ENCODE results near the gene DENND6A. TPM values are rescaled to one million over a fixed set of nuclear protein-coding genes. Genes with fewer than 3 reads are reported as not detected.

The DENND6A gene
- total and polyA plus RNA-seq, 2 of the 13 experiments (the other 11 are each of a cell fraction or from before 2014, with no cell fraction given) = 9.4 to 11.1 TPM

DNA sequence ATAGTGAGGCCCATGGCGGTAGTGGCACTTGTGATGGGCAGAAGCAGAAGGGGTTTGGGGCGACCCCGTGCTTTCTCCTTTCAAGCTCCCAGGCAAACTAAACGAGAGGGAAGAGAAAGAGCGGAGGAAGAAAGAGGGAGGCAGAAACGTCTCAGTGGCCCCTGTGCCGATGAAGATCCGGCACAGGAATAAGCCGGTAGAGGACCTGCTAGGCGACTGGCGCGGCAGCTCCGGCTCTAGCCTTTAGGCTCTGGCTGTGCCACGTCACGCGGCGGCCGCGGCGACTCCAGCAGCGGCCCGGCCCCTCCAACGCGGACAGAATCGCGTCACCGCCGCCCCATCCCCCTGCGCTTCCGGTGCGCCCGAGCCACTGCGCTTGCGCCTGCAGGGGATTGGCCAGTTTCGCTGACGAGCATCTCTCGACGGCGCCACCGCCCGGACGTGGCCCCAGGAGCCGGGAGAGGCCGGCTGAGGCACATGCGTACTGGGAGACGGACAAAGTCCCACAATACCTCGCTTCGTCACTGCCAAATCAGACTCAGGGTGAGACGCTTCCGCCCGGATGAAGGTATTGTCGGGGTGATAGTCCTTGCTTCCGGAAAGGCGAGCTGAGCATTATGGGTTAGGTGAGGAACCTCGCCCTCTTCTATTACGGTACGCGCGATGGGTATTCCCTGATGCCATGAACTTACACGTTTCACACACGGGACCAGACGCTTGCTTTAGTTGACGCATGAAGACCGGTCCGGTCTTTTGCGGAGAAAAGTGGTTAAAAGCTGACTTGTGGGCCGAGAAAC lies 95.6 kb downstream of the DENND6A start, which contains the start of gene ARF4 (continued):
- no peak for TF ChIP-seq ATAD3A (CRISPR knock-in tag; IDR thresholded peaks at IDR 0.05)
- TF ChIP-seq NCOA5 (CRISPR knock-in tag; IDR thresholded peaks at IDR 0.05) = no peak
- TF ChIP-seq, protein P1, sequence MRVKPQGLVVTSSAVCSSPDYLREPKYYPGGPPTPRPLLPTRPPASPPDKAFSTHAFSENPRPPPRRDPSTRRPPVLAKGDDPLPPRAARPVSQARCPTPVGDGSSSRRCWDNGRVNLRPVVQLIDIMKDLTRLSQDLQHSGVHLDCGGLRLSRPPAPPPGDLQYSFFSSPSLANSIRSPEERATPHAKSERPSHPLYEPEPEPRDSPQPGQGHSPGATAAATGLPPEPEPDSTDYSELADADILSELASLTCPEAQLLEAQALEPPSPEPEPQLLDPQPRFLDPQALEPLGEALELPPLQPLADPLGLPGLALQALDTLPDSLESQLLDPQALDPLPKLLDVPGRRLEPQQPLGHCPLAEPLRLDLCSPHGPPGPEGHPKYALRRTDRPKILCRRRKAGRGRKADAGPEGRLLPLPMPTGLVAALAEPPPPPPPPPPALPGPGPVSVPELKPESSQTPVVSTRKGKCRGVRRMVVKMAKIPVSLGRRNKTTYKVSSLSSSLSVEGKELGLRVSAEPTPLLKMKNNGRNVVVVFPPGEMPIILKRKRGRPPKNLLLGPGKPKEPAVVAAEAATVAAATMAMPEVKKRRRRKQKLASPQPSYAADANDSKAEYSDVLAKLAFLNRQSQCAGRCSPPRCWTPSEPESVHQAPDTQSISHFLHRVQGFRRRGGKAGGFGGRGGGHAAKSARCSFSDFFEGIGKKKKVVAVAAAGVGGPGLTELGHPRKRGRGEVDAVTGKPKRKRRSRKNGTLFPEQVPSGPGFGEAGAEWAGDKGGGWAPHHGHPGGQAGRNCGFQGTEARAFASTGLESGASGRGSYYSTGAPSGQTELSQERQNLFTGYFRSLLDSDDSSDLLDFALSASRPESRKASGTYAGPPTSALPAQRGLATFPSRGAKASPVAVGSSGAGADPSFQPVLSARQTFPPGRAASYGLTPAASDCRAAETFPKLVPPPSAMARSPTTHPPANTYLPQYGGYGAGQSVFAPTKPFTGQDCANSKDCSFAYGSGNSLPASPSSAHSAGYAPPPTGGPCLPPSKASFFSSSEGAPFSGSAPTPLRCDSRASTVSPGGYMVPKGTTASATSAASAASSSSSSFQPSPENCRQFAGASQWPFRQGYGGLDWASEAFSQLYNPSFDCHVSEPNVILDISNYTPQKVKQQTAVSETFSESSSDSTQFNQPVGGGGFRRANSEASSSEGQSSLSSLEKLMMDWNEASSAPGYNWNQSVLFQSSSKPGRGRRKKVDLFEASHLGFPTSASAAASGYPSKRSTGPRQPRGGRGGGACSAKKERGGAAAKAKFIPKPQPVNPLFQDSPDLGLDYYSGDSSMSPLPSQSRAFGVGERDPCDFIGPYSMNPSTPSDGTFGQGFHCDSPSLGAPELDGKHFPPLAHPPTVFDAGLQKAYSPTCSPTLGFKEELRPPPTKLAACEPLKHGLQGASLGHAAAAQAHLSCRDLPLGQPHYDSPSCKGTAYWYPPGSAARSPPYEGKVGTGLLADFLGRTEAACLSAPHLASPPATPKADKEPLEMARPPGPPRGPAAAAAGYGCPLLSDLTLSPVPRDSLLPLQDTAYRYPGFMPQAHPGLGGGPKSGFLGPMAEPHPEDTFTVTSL (CRISPR knock-in tag; IDR thresholded peaks at IDR 0.05; ENCODE audit: borderline replicate concordance) = 0 out of 2 replicates have a peak, but pooled peaks have one; percentile 10
- TF ChIP-seq, protein P2, sequence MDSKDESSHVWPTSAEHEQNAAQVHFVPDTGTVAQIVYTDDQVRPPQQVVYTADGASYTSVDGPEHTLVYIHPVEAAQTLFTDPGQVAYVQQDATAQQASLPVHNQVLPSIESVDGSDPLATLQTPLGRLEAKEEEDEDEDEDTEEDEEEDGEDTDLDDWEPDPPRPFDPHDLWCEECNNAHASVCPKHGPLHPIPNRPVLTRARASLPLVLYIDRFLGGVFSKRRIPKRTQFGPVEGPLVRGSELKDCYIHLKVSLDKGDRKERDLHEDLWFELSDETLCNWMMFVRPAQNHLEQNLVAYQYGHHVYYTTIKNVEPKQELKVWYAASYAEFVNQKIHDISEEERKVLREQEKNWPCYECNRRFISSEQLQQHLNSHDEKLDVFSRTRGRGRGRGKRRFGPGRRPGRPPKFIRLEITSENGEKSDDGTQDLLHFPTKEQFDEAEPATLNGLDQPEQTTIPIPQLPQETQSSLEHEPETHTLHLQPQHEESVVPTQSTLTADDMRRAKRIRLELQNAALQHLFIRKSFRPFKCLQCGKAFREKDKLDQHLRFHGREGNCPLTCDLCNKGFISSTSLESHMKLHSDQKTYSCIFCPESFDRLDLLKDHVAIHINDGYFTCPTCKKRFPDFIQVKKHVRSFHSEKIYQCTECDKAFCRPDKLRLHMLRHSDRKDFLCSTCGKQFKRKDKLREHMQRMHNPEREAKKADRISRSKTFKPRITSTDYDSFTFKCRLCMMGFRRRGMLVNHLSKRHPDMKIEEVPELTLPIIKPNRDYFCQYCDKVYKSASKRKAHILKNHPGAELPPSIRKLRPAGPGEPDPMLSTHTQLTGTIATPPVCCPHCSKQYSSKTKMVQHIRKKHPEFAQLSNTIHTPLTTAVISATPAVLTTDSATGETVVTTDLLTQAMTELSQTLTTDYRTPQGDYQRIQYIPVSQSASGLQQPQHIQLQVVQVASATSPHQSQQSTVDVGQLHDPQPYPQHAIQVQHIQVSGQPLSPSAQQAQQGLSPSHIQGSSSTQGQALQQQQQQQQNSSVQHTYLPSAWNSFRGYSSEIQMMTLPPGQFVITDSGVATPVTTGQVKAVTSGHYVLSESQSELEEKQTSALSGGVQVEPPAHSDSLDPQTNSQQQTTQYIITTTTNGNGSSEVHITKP (CRISPR knock-in tag; IDR thresholded peaks at IDR 0.05; ENCODE audit: low read depth) = no peak
- 0 out of 2 replicates have a peak, but pooled peaks have one; percentile 32 for TF ChIP-seq ZNF251 (CRISPR knock-in tag; IDR thresholded peaks at IDR 0.05)
- peak; percentile 88 for TF ChIP-seq TGIF2 (CRISPR knock-in tag; IDR thresholded peaks at IDR 0.05)
- TF ChIP-seq MBNL3 (CRISPR knock-in tag; conservative IDR thresholded peaks at IDR 0.05) = no peak
- TF ChIP-seq, protein P3, sequence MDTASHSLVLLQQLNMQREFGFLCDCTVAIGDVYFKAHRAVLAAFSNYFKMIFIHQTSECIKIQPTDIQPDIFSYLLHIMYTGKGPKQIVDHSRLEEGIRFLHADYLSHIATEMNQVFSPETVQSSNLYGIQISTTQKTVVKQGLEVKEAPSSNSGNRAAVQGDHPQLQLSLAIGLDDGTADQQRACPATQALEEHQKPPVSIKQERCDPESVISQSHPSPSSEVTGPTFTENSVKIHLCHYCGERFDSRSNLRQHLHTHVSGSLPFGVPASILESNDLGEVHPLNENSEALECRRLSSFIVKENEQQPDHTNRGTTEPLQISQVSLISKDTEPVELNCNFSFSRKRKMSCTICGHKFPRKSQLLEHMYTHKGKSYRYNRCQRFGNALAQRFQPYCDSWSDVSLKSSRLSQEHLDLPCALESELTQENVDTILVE (CRISPR knock-in tag; IDR thresholded peaks at IDR 0.05) = peak; percentile 82; the same call in 1 of the 2 replicates
- no peak; the same call in 1 of the 2 replicates for TF ChIP-seq RARG (CRISPR knock-in tag; IDR thresholded peaks at IDR 0.05; ENCODE audit: low read depth)
- no peak for TF ChIP-seq ZNF33A (CRISPR knock-in tag; IDR thresholded peaks at IDR 0.05; ENCODE audit: borderline replicate concordance)
- peak; percentile 4; the same call in 1 of the 2 replicates for TF ChIP-seq NFE2L2 (IDR thresholded peaks at IDR 0.05; ENCODE audit: low read length)
- no peak for TF ChIP-seq ARNT (IDR thresholded peaks at IDR 0.05)
- no peak for TF ChIP-seq ZNF672 (CRISPR knock-in tag; IDR thresholded peaks at IDR 0.05)
- TF ChIP-seq, protein P4, sequence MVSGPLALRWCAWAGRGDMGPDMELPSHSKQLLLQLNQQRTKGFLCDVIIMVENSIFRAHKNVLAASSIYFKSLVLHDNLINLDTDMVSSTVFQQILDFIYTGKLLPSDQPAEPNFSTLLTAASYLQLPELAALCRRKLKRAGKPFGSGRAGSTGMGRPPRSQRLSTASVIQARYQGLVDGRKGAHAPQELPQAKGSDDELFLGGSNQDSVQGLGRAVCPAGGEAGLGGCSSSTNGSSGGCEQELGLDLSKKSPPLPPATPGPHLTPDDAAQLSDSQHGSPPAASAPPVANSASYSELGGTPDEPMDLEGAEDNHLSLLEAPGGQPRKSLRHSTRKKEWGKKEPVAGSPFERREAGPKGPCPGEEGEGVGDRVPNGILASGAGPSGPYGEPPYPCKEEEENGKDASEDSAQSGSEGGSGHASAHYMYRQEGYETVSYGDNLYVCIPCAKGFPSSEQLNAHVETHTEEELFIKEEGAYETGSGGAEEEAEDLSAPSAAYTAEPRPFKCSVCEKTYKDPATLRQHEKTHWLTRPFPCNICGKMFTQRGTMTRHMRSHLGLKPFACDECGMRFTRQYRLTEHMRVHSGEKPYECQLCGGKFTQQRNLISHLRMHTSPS (CRISPR knock-in tag; IDR thresholded peaks at IDR 0.05; ENCODE audit: low read depth) = no peak
- TF ChIP-seq ZBTB20 (CRISPR knock-in tag; IDR thresholded peaks at IDR 0.05; ENCODE audit: borderline replicate concordance, low read depth) = peak; percentile 45; the same call in 1 of the 2 replicates
